GM12878 (cell line): ENCODE data around the gene POTEG.
"Not testable (repeated sequence)": the region's sequence is repeated elsewhere in the genome, so short reads cannot be mapped to it uniquely, and the experiment has no call there.

Experiments
- EZH2 ChIP-seq: IDR thresholded peaks from 2 replicates; pipeline ENCODE4 v1.6.1; 2012; ENCODE audit warnings: low read depth, mild to moderate bottlenecking, control low read depth, inconsistent platforms, low read length, borderline replicate concordance; ENCODE audit not compliant: control insufficient read depth
- MXI1 ChIP-seq: fragments of 150-350 bp; IDR thresholded peaks from 2 replicates; pipeline ENCODE4 v1.6.1; 2011; ENCODE audit warnings: low read depth, mild to moderate bottlenecking, inconsistent platforms, low read length, improper control_type of control experiment
- POLR2A ChIP-seq: IDR thresholded peaks from 2 replicates; pipeline ENCODE4 v1.6.1; 2011; ENCODE audit warnings: low read depth, mild to moderate bottlenecking, low read length
- RBBP5 ChIP-seq: fragments of 200-600 bp; sonication (generic); conservative IDR thresholded peaks from 2 replicates; pipeline ENCODE4 v1.6.1; 2016
- TF ChIP-seq, protein P1 (sequence below), 3 experiments: IDR thresholded peaks in 2 of 3; conservative IDR thresholded peaks in 1 of 3; 2 replicates each; pipeline ENCODE4 v1.5.1; 2011; ENCODE audit warnings: low read depth in 3 of 3, low read length in 3 of 3, mild to moderate bottlenecking in 3 of 3, control low read depth in 2 of 3, moderate library complexity in 2 of 3, inconsistent platforms in 1 of 3, mixed read lengths in 1 of 3; ENCODE audit not compliant: control insufficient read depth in 2 of 3, insufficient read depth in 1 of 3; ENCODE audit errors: extremely low read depth in 1 of 3

DNA sequence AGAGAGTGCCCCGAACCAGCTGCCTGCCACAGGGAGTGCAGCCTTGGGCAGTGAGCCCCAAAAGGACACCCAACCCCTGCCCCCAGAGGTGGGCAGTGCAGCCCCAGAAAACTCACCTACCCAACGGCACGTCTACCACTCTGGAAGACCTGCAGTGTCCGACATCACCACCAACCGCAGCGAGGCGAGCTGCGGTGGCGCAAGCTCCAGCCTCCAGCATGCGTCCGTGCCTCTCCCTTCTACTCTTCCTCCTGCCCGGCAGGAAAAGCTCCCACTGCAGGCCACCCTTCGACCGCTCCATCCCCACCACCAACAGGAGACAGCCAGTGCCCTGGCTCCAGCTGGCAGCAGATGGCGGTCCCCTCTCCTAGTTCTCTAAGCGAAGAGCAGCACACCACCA lies 47.3 kb upstream of the POTEG start:
- TF ChIP-seq EZH2, POLR2A, RBBP5, MXI1: not testable (repeated sequence)
- TF ChIP-seq, protein P1, sequence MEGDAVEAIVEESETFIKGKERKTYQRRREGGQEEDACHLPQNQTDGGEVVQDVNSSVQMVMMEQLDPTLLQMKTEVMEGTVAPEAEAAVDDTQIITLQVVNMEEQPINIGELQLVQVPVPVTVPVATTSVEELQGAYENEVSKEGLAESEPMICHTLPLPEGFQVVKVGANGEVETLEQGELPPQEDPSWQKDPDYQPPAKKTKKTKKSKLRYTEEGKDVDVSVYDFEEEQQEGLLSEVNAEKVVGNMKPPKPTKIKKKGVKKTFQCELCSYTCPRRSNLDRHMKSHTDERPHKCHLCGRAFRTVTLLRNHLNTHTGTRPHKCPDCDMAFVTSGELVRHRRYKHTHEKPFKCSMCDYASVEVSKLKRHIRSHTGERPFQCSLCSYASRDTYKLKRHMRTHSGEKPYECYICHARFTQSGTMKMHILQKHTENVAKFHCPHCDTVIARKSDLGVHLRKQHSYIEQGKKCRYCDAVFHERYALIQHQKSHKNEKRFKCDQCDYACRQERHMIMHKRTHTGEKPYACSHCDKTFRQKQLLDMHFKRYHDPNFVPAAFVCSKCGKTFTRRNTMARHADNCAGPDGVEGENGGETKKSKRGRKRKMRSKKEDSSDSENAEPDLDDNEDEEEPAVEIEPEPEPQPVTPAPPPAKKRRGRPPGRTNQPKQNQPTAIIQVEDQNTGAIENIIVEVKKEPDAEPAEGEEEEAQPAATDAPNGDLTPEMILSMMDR (IDR thresholded peaks at IDR 0.05 in 2 of 3, conservative IDR thresholded peaks at IDR 0.05 in 1 of 3; ENCODE audit: control insufficient read depth in 2 of 3, extremely low read depth in 1 of 3, insufficient read depth in 1 of 3, low read depth in 3 of 3, low read length in 3 of 3), result not testable (repeated sequence)
